HCT116 (cell line): ENCODE results near the gene ZBTB7C.

ENCODE experiments used
- CEBPB ChIP-seq: IDR thresholded peaks from 2 replicates; pipeline ENCODE4 v1.6.1; 2012; ENCODE audit warnings: low read depth
- EGR1 ChIP-seq: IDR thresholded peaks from 2 replicates; pipeline ENCODE4 v1.6.1; 2012; ENCODE audit warnings: low read depth
- ELF1 ChIP-seq: IDR thresholded peaks from 2 replicates; pipeline ENCODE4 v1.6.1; 2012; ENCODE audit warnings: low read depth, borderline replicate concordance
- EZH2 ChIP-seq: fragments of 200-600 bp; sonication (generic); IDR thresholded peaks from 2 replicates; pipeline ENCODE4 v1.6.1; 2017; ENCODE audit warnings: antibody characterized with exemption, mixed run types
- EZH2phosphoT487 ChIP-seq: fragments of 200-600 bp; IDR thresholded peaks from 2 replicates; pipeline ENCODE4 v1.6.1; 2018; ENCODE audit warnings: antibody characterized with exemption, borderline replicate concordance
- FOSL1 ChIP-seq: IDR thresholded peaks from 2 replicates; pipeline ENCODE4 v1.6.1; 2012; ENCODE audit warnings: low read depth
- JUND ChIP-seq: IDR thresholded peaks from 2 replicates; pipeline ENCODE4 v1.6.1; 2012
- POLR2A ChIP-seq: IDR thresholded peaks from 2 replicates; pipeline ENCODE4 v1.7.0; 2011; ENCODE audit warnings: borderline replicate concordance; ENCODE audit not compliant: insufficient read depth, insufficient read length; ENCODE audit errors: extremely low read depth
- RAD21 ChIP-seq: IDR thresholded peaks from 2 replicates; pipeline ENCODE4 v1.6.1; 2012; ENCODE audit warnings: low read depth, mild to moderate bottlenecking
- TF ChIP-seq, protein P1 (sequence below), 3 experiments: fragments of 200-600 bp in 1 of 3; sonication (generic) in 1 of 3; IDR thresholded peaks in 2 of 3; conservative IDR thresholded peaks in 1 of 3; 2 replicates each; pipeline ENCODE4 v1.5.1; 2012 to 2017; ENCODE audit warnings: low read depth in 2 of 3, low read length in 2 of 3, antibody characterized with exemption in 1 of 3, borderline replicate concordance in 1 of 3, control low read depth in 1 of 3, mild to moderate bottlenecking in 1 of 3, mixed read lengths in 1 of 3, mixed run types in 1 of 3, moderate library complexity in 1 of 3; ENCODE audit not compliant: insufficient read depth in 1 of 3
- TF ChIP-seq, protein P2 (sequence below): IDR thresholded peaks from 2 replicates; pipeline ENCODE4 v1.6.1; 2012

DNA sequence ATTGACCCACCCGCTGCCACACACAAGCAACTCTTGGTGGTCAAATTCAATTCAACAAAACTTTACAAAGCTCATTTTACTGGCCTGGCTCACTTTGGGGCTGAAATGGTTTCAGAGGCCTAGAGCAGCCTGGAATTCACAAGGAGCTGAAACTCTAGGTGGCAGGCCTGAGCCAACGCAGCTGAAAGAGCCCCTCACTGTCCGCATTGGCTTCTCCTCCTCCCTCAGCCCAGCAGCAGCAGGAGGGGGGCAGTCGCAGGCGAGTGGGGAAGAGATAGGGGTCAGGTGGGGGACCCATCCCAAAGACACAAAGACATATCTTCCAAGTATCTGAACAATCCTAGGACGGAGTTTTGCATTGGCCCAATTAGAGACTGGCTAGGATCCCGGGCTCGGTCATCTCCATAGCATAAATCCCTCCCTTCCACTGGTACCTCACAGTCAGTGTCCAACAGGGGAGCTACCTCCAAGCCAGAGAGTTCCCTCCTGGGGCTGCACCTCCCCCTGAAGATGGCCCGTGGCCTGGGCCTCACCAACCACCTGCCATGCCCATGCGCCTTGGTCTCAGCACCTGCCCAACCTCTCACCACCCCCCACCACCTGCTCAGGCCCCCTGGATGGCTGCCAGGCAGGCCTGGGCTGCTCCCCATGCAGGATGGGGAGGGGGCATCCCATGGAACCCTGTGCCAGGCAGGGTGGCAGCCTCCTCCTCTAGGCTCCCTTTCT lies 113.4 kb downstream of the ZBTB7C start:
- TF ChIP-seq POLR2A, result no peak
- TF ChIP-seq, protein P1, sequence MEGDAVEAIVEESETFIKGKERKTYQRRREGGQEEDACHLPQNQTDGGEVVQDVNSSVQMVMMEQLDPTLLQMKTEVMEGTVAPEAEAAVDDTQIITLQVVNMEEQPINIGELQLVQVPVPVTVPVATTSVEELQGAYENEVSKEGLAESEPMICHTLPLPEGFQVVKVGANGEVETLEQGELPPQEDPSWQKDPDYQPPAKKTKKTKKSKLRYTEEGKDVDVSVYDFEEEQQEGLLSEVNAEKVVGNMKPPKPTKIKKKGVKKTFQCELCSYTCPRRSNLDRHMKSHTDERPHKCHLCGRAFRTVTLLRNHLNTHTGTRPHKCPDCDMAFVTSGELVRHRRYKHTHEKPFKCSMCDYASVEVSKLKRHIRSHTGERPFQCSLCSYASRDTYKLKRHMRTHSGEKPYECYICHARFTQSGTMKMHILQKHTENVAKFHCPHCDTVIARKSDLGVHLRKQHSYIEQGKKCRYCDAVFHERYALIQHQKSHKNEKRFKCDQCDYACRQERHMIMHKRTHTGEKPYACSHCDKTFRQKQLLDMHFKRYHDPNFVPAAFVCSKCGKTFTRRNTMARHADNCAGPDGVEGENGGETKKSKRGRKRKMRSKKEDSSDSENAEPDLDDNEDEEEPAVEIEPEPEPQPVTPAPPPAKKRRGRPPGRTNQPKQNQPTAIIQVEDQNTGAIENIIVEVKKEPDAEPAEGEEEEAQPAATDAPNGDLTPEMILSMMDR (IDR thresholded peaks at IDR 0.05 in 2 of 3, conservative IDR thresholded peaks at IDR 0.05 in 1 of 3; ENCODE audit: borderline replicate concordance in 1 of 3, insufficient read depth in 1 of 3, low read depth in 2 of 3, low read length in 2 of 3), result peak; percentile 37 to 46 (median 39); a peak in 4 of 6 replicates
- no peak for TF ChIP-seq JUND
- no peak for TF ChIP-seq EZH2
- TF ChIP-seq, protein P2, sequence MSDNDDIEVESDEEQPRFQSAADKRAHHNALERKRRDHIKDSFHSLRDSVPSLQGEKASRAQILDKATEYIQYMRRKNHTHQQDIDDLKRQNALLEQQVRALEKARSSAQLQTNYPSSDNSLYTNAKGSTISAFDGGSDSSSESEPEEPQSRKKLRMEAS, result no peak
- TF ChIP-seq CEBPB, result no peak
- no peak for TF ChIP-seq ELF1
- no peak for TF ChIP-seq EGR1
- no peak for TF ChIP-seq FOSL1
- TF ChIP-seq RAD21, result peak; percentile 45; the same call in 1 of the 2 replicates
- no peak for TF ChIP-seq EZH2phosphoT487
